Osteoblast (primary cell): ENCODE data around the gene COL4A2. TPM values are rescaled to one million over a fixed set of nuclear protein-coding genes. Genes with fewer than 3 reads are reported as not detected.

ENCODE experiments used
- DNase-seq: peaks from one replicate; pipeline ENCODE4 v3.0.0; 2011; ENCODE audit warnings: low spot score, mixed read lengths; ENCODE audit not compliant: insufficient read length; ENCODE audit errors: missing footprints
- H2AFZ ChIP-seq: 2 replicates; pipeline ENCODE4 v1.6.0; 2011; ENCODE audit warnings: mild to moderate bottlenecking, low read length
- H3K27ac ChIP-seq: 2 replicates; pipeline ENCODE4 v1.5.1; 2011; ENCODE audit warnings: mild to moderate bottlenecking, low read depth, low read length, moderate library complexity
- H3K27me3 ChIP-seq: 2 replicates; pipeline ENCODE4 v1.6.0; 2012; ENCODE audit warnings: mild to moderate bottlenecking, control low read depth, inconsistent platforms, low read length, moderate library complexity; ENCODE audit not compliant: insufficient read depth
- H3K36me3 ChIP-seq: 2 replicates; pipeline ENCODE4 v1.5.1; 2011; ENCODE audit warnings: mild to moderate bottlenecking, low read length, control low read depth, moderate library complexity; ENCODE audit not compliant: insufficient read depth
- H3K4me1 ChIP-seq: 2 replicates; pipeline ENCODE4 v1.5.1; 2011; ENCODE audit warnings: mild to moderate bottlenecking, low read length, control low read depth, moderate library complexity; ENCODE audit not compliant: insufficient read depth
- H3K4me2 ChIP-seq: 2 replicates; pipeline ENCODE4 v1.6.0; 2011; ENCODE audit warnings: mild to moderate bottlenecking, low read length; ENCODE audit not compliant: insufficient read depth
- H3K4me3 ChIP-seq: fragments of 200-600 bp; sonication (generic); 3 replicates; pipeline ENCODE4 v1.5.1; 2012; ENCODE audit warnings: mild to moderate bottlenecking, low read length, inconsistent platforms; ENCODE audit not compliant: insufficient read depth
- H3K79me2 ChIP-seq: 2 replicates; pipeline ENCODE4 v1.6.0; 2012; ENCODE audit warnings: mild to moderate bottlenecking, low read length, control low read depth, inconsistent platforms; ENCODE audit not compliant: insufficient read depth
- H3K9me3 ChIP-seq: 2 replicates; pipeline ENCODE4 v1.5.1; 2011; ENCODE audit warnings: low read depth, low read length, control low read depth
- H4K20me1 ChIP-seq: 2 replicates; pipeline ENCODE4 v1.6.0; 2012; ENCODE audit warnings: mild to moderate bottlenecking, low read length, control low read depth; ENCODE audit not compliant: insufficient read depth
- total RNA-seq: library from RNA; depleted of rRNA; stranded (reverse); fragments of >200 nt; gene quantifications from 2 replicates; pipeline ENCODE4 v1.2.3, GENCODE V29; 2012
- TF ChIP-seq, protein P1 (sequence below): IDR thresholded peaks from 2 replicates; pipeline ENCODE4 v1.5.1; 2011; ENCODE audit warnings: mild to moderate bottlenecking, low read depth, low read length, moderate library complexity; ENCODE audit errors: extremely low read depth

Gene COL4A2
- total RNA-seq, 1 donor = 267 TPM

DNA sequence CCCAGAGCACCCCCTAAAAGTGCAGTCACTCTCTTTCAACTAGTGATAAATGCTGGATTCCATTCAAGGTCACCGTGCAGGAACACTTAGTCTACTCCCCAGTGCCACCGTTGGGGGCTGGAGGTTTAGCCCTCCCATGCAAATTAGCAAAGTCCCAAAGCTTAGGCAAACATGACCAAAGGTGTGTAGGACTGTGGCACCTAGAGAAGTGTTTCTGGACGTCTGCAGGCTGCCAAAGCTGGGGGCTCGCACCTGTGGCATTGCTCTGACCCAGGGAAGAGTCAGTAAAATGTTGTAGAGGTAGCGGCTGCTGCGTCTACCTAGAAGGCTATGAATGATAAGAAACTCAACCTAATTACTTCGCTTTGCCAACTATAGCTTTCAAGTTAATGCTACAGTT lies 14.0 kb upstream of the COL4A2 start:
- H3K4me1 ChIP-seq = no peaks in the 10 kb centered on the region
- no peaks in the 10 kb centered on the region for H3K27me3 ChIP-seq
- H3K36me3 ChIP-seq = peaks cover 23% of the 10 kb centered on the region
- no peak overlapping the region for H3K27ac ChIP-seq
- no peak overlapping the region for H3K4me2 ChIP-seq
- no peak for DNase-seq
- no peak overlapping the region for H2AFZ ChIP-seq
- peaks cover 72% of the 10 kb centered on the region for H4K20me1 ChIP-seq
- peaks cover 68% of the 10 kb centered on the region for H3K79me2 ChIP-seq
- TF ChIP-seq, protein P1, sequence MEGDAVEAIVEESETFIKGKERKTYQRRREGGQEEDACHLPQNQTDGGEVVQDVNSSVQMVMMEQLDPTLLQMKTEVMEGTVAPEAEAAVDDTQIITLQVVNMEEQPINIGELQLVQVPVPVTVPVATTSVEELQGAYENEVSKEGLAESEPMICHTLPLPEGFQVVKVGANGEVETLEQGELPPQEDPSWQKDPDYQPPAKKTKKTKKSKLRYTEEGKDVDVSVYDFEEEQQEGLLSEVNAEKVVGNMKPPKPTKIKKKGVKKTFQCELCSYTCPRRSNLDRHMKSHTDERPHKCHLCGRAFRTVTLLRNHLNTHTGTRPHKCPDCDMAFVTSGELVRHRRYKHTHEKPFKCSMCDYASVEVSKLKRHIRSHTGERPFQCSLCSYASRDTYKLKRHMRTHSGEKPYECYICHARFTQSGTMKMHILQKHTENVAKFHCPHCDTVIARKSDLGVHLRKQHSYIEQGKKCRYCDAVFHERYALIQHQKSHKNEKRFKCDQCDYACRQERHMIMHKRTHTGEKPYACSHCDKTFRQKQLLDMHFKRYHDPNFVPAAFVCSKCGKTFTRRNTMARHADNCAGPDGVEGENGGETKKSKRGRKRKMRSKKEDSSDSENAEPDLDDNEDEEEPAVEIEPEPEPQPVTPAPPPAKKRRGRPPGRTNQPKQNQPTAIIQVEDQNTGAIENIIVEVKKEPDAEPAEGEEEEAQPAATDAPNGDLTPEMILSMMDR = no peak
- H3K4me3 ChIP-seq = no peak overlapping the region
- no peaks in the 10 kb centered on the region for H3K9me3 ChIP-seq

DNA sequence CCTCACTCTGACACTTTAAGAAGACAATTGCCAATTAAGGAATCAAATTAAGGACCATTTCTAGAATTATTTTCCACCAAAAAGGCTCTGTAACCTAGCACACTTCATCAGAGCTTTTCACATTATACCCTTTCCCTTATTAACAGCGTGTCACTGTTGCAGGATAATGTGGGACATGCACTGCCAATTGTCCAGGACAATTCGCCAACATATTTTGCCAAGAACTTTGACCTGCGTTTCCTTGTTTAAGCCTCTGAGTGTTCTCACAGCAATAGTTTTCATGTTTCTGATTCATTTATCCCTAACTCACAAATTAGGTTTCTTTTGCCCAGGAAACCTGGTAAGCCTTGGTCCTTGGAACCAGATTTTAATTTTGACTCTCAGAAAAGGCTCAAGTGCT lies 13.4 kb upstream of the COL4A2 start:
- H3K27me3 ChIP-seq = no peaks in the 10 kb centered on the region
- no peaks in the 10 kb centered on the region for H3K9me3 ChIP-seq
- peaks cover 71% of the 10 kb centered on the region for H4K20me1 ChIP-seq
- peaks cover 26% of the 10 kb centered on the region for H3K36me3 ChIP-seq
- no peak overlapping the region for H3K4me3 ChIP-seq
- H2AFZ ChIP-seq = no peak overlapping the region
- peaks cover 73% of the 10 kb centered on the region for H3K79me2 ChIP-seq
- H3K4me2 ChIP-seq = no peak overlapping the region
- H3K27ac ChIP-seq = no peak overlapping the region
- H3K4me1 ChIP-seq = no peaks in the 10 kb centered on the region
- DNase-seq = no peak
- TF ChIP-seq, protein P1 = no peak

- no peaks in the 10 kb centered on the region for H3K9me3 ChIP-seq
- no peak overlapping the region for H3K4me2 ChIP-seq
- H3K27me3 ChIP-seq = no peaks in the 10 kb centered on the region
- H4K20me1 ChIP-seq = peaks cover 76% of the 10 kb centered on the region
- no peak overlapping the region for H3K27ac ChIP-seq
- H2AFZ ChIP-seq = no peak overlapping the region
- no peak overlapping the region for H3K4me3 ChIP-seq
- DNase-seq = no peak
- TF ChIP-seq, protein P1 = no peak
- peaks cover 75% of the 10 kb centered on the region for H3K79me2 ChIP-seq
- peaks cover 28% of the 10 kb centered on the region for H3K36me3 ChIP-seq
- H3K4me1 ChIP-seq = no peaks in the 10 kb centered on the region
Measured at GRCh38 chr13:110294146-110294545, 12.9 kb upstream of the COL4A2 start.

GRCh38 chr13:110294622-110295021 lies 12.5 kb upstream of the COL4A2 start:
- Histone ChIP-seq H2AFZ (no peak overlapping the region), H3K36me3 (peaks cover 32% of the 10 kb centered on the region), H3K27me3 (no peaks in the 10 kb centered on the region), H3K4me3 (no peak overlapping the region), H3K4me2 (no peak overlapping the region), H3K27ac (no peak overlapping the region), H3K9me3 (no peaks in the 10 kb centered on the region), H3K79me2 (peaks cover 77% of the 10 kb centered on the region), H4K20me1 (peaks cover 80% of the 10 kb centered on the region), H3K4me1 (no peaks in the 10 kb centered on the region)
- DNase-seq = no peak
- TF ChIP-seq, protein P1 = no peak
